Fibroblast of lung (primary cell): ENCODE data around the gene CACNA1H.

Experiments used
- EZH2 ChIP-seq: IDR thresholded peaks from 2 replicates; pipeline ENCODE4 v1.5.1; 2012; ENCODE audit warnings: low read length, control low read depth, mild to moderate bottlenecking; ENCODE audit errors: missing control alignments
- TF ChIP-seq, protein P1 (sequence below), 2 donors: IDR thresholded peaks in 1 of 2; conservative IDR thresholded peaks in 1 of 2; 1 replicate in 1 of 2; 2 replicates in 1 of 2; pipeline ENCODE4 v1.5.1; 2011 to 2012; ENCODE audit warnings: low read length in 2 of 2, control low read depth in 1 of 2, inconsistent platforms in 1 of 2, low read depth in 1 of 2, mild to moderate bottlenecking in 1 of 2

DNA sequence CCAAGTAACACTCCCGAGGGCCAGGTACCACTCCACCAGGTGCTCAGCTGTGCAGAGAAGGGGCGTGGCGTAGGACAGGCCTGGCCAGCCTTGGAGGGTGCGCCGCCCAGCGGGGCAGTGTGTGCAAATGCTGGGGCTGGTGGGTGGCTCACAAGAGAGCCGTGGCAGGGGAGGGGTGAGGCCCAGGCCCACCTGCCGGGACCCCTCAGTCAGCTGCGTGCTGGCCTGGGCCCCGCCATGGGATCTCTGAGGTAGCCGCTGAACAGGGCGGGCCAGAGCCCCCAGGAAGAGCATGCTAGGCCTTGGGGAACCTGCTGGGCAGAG, 63.4 kb downstream of the CACNA1H start:
- TF ChIP-seq, protein P1, sequence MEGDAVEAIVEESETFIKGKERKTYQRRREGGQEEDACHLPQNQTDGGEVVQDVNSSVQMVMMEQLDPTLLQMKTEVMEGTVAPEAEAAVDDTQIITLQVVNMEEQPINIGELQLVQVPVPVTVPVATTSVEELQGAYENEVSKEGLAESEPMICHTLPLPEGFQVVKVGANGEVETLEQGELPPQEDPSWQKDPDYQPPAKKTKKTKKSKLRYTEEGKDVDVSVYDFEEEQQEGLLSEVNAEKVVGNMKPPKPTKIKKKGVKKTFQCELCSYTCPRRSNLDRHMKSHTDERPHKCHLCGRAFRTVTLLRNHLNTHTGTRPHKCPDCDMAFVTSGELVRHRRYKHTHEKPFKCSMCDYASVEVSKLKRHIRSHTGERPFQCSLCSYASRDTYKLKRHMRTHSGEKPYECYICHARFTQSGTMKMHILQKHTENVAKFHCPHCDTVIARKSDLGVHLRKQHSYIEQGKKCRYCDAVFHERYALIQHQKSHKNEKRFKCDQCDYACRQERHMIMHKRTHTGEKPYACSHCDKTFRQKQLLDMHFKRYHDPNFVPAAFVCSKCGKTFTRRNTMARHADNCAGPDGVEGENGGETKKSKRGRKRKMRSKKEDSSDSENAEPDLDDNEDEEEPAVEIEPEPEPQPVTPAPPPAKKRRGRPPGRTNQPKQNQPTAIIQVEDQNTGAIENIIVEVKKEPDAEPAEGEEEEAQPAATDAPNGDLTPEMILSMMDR (conservative IDR thresholded peaks at IDR 0.05 in 1 of 2, IDR thresholded peaks at IDR 0.05 in 1 of 2; ENCODE audit: low read depth in 1 of 2, low read length in 2 of 2), result no peak
- TF ChIP-seq EZH2, result no peak
